ENCODE measurements around the gene TRAF3.

DNA sequence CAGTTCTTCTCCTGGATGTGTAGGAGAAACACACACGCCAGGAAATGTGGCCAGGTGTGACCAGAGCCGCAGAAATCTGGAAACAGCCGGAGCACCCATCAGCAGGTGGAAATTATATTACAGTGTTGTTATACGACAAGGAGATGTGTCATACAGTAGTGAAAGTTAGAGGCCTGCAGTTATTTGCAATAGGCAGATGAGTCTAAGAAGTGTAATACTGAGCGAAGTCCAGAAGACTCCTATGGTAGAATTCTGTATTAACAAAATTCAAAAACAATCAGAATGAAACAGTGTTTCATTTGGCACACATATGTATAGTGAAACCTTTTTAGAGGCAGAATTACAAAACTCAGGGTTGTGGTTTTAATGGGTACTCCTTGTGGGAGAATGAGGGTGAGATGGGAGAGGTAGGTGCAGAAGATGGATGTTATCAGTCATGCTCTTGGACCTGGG is 105.9 kb downstream of the TRAF3 start:
- TF ChIP-seq, protein P1, sequence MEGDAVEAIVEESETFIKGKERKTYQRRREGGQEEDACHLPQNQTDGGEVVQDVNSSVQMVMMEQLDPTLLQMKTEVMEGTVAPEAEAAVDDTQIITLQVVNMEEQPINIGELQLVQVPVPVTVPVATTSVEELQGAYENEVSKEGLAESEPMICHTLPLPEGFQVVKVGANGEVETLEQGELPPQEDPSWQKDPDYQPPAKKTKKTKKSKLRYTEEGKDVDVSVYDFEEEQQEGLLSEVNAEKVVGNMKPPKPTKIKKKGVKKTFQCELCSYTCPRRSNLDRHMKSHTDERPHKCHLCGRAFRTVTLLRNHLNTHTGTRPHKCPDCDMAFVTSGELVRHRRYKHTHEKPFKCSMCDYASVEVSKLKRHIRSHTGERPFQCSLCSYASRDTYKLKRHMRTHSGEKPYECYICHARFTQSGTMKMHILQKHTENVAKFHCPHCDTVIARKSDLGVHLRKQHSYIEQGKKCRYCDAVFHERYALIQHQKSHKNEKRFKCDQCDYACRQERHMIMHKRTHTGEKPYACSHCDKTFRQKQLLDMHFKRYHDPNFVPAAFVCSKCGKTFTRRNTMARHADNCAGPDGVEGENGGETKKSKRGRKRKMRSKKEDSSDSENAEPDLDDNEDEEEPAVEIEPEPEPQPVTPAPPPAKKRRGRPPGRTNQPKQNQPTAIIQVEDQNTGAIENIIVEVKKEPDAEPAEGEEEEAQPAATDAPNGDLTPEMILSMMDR (IDR thresholded peaks at IDR 0.05; ENCODE audit: low read length): no peak
- no peak for TF ChIP-seq EZH2 (IDR thresholded peaks at IDR 0.05; ENCODE audit: borderline replicate concordance, low read length)

Data from OCI-LY1 (cell line).